Measurements from ENCODE around the gene ZNF549. TPM values are rescaled to one million over a fixed set of nuclear protein-coding genes. Genes with fewer than 3 reads are reported as not detected.
A peak's percentile ranks its signal among the peaks of the same experiment; 100 is the strongest.

ZNF549 gene
- total and polyA plus RNA-seq, 2 of the 13 experiments (the other 11 are each of a cell fraction or from before 2014, with no cell fraction given) = 2.8 to 6.4 TPM

DNA sequence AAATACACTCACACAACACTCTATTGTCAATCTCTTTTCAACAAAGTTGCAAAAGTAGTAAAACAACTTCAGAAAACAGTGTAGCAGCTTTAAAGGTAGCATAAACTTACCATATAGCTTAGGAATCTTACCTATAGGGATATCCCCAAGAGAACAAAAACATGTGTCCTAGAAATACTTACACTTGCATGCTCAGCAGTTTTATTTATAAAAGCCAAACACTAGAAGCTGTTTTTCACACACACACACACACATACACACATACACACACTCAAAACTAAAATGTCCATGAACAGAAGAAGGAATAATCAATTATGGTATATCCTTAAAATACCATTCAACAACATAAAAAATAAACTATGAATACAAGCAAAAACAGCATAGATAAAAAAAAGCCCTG lies 15.7 kb upstream of the ZNF549 start:
- in situ Hi-C loops (cut with HindIII; ENCODE audit: extremely low pct_ligation_motif_present, low pct_unique_long_range_greater_than_20kb) = no loop called here
- ChIA-PET POLR2A (no interaction called here), CTCF (ENCODE audit: low intra/inter-chr PET ratio, low total read pairs) (no interaction called here)
- intact Hi-C loops (cut with micrococcal nuclease; ENCODE audit: unreplicated experiment) = no loop called here
- BruUV-seq (replicated peaks) = no TSS peak
- Histone ChIP-seq H4K20me1 (ENCODE audit: insufficient read depth, low read length) (no peaks in the 10 kb centered on the region), H3K79me2 (ENCODE audit: insufficient read depth, low read length) (no peaks in the 10 kb centered on the region), H3K27ac (ENCODE audit: extremely low read length, insufficient read depth, low read length) (no peak overlapping the region), H3K36me3 (replicated peaks in 1 of 2; ENCODE audit: control insufficient read depth in 1 of 2, insufficient read depth in 2 of 2, low read length in 2 of 2) (peaks cover 3 to 11% of the 10 kb centered on the region in 2 experiments; a peak in 4 of 5 replicates), H3K9me3 (ENCODE audit: low read length) (peaks cover 41% of the 10 kb centered on the region), H3K4me3 (replicated peaks in 1 of 3; ENCODE audit: insufficient read depth in 1 of 3, low read depth in 2 of 3, low read length in 3 of 3) (no peak overlapping the region), H3K4me1 (ENCODE audit: insufficient read depth, low read length) (no peaks in the 10 kb centered on the region), H3K4me2 (ENCODE audit: low read depth, low read length) (no peak overlapping the region), H3K9ac (ENCODE audit: insufficient read depth, low read depth, low read length) (no peak overlapping the region), H3K27me3 (ENCODE audit: control insufficient read depth in 1 of 2, insufficient read depth in 2 of 2, low read length in 2 of 2) (no peaks in the 10 kb centered on the region), H2AFZ (ENCODE audit: low read length) (no peak overlapping the region)
- no peak for DNase-seq (ENCODE audit: low spot score)
- TF ChIP-seq SP2 (CRISPR knock-in tag; IDR thresholded peaks at IDR 0.05) (no peak), MAFK (conservative IDR thresholded peaks at IDR 0.05 in 1 of 2, IDR thresholded peaks at IDR 0.05 in 1 of 2; ENCODE audit: low read length in 2 of 2) (peak in 1 of 2 experiments; percentile 51; a peak in 2 of 4 replicates)
- ATAC-seq = no peak
- no peak for FAIRE-seq

DNA sequence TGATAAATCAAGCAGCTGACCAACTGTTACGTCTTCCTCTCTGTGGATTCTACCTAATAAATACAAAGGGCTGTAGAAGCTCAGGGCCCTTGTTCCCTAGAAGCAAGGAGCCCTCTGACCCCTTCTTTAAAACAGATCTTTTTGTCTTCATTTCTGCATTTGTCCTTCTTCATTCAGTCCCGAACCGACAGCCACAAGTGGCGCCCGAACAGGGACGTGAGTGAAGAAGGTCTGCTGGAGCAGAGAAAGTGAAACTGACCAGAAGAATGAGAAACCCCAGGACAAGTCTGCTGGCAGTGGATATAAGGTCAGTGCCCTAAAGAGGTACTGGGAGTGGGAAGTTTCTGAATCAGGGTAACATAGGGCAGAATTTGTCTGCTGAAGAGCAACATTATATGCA lies 14.3 kb upstream of the ZNF549 start:
- Histone ChIP-seq H3K4me2 (ENCODE audit: low read depth, low read length) (no peak overlapping the region), H3K27ac (ENCODE audit: extremely low read length, insufficient read depth, low read length) (no peak overlapping the region), H3K27me3 (ENCODE audit: control insufficient read depth in 1 of 2, insufficient read depth in 2 of 2, low read length in 2 of 2) (no peaks in the 10 kb centered on the region), H4K20me1 (ENCODE audit: insufficient read depth, low read length) (no peaks in the 10 kb centered on the region), H3K4me1 (ENCODE audit: insufficient read depth, low read length) (no peaks in the 10 kb centered on the region), H3K79me2 (ENCODE audit: insufficient read depth, low read length) (no peaks in the 10 kb centered on the region), H2AFZ (ENCODE audit: low read length) (no peak overlapping the region), H3K9ac (ENCODE audit: insufficient read depth, low read depth, low read length) (no peak overlapping the region), H3K4me3 (replicated peaks in 1 of 3; ENCODE audit: insufficient read depth in 1 of 3, low read depth in 2 of 3, low read length in 3 of 3) (no peak overlapping the region), H3K9me3 (ENCODE audit: low read length) (peaks cover 41% of the 10 kb centered on the region), H3K36me3 (replicated peaks in 1 of 2; ENCODE audit: control insufficient read depth in 1 of 2, insufficient read depth in 2 of 2, low read length in 2 of 2) (no peaks in the 10 kb centered on the region)
- in situ Hi-C loops (cut with HindIII; ENCODE audit: extremely low pct_ligation_motif_present, low pct_unique_long_range_greater_than_20kb) (no loop called here), intact Hi-C loops (cut with micrococcal nuclease; ENCODE audit: unreplicated experiment) (no loop called here)
- DNase-seq (ENCODE audit: low spot score) = no peak
- no TSS peak for BruUV-seq (replicated peaks)
- no peak for FAIRE-seq
- POLR2A ChIA-PET = no interaction called here
- ATAC-seq = no peak
- WGBS (ENCODE audit: low lambda C conversion rate) = 98% methylated on average over 6 of the region's 6 CpGs
- CTCF ChIA-PET (ENCODE audit: low intra/inter-chr PET ratio, low total read pairs) = no interaction called here
- TF ChIP-seq ELK4 (CRISPR knock-in tag; IDR thresholded peaks at IDR 0.05; ENCODE audit: borderline replicate concordance) (no peak), ZXDC (CRISPR knock-in tag; IDR thresholded peaks at IDR 0.05) (no peak), MLLT10 (CRISPR knock-in tag; IDR thresholded peaks at IDR 0.05) (no peak), POGK (CRISPR knock-in tag; conservative IDR thresholded peaks at IDR 0.05) (no peak), NFE2L1 (CRISPR knock-in tag; IDR thresholded peaks at IDR 0.05; ENCODE audit: borderline replicate concordance) (no peak), ZNF12 (CRISPR knock-in tag; IDR thresholded peaks at IDR 0.05) (no peak), KLF12 (CRISPR knock-in tag; IDR thresholded peaks at IDR 0.05; ENCODE audit: borderline replicate concordance) (no peak), PHF20 (CRISPR knock-in tag; IDR thresholded peaks at IDR 0.05) (no peak), ZNF672 (CRISPR knock-in tag; IDR thresholded peaks at IDR 0.05) (no peak), GFI1 (CRISPR knock-in tag; IDR thresholded peaks at IDR 0.05; ENCODE audit: borderline replicate concordance) (no peak), NCOA5 (CRISPR knock-in tag; IDR thresholded peaks at IDR 0.05) (no peak), MBD4 (IDR thresholded peaks at IDR 0.05; ENCODE audit: borderline replicate concordance, low read length) (no peak), ZFY (CRISPR knock-in tag; IDR thresholded peaks at IDR 0.05) (no peak)

Measured in HepG2 (cell line).